ENCODE measurements around the gene USP47. TPM values are rescaled to one million over a fixed set of nuclear protein-coding genes. Genes with fewer than 3 reads are reported as not detected.

USP47 gene
- total RNA-seq, 2 experiments from 2014 or later = 40.1 to 44.8 TPM

DNA sequence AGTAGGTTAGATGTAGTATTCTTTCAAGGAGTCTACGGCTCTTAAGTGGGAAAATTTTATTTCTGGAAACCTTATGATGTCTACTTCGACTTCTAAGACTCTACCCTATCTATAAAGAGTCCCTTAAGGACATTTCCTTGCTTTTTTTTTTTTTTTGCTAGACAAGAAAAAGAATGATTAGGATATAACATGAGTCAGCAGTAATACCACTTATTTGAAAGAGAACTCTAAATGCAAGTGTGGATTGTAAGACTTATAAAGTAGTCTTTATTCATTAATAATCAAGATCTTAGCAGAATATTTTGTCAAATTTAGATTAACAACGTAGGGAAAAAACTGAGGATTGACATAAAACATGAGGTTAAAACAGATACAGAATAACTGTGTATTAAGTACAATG lies 95.7 kb downstream of the USP47 start:
- peaks cover 48% of the 10 kb centered on the region for H3K36me3 Mint-ChIP-seq
- no peaks in the 10 kb centered on the region for H3K27me3 Mint-ChIP-seq
- no peak overlapping the region for H3K4me3 Mint-ChIP-seq
- DNase-seq (no peak), ATAC-seq (no peak)
- no peaks in the 10 kb centered on the region for H3K9me3 Mint-ChIP-seq (ENCODE audit: low read depth)
- no peak overlapping the region for H3K27ac Mint-ChIP-seq
- H3K4me1 Mint-ChIP-seq = no peaks in the 10 kb centered on the region
- CTCF ChIA-PET = no interaction called here

- Mint-ChIP-seq H3K36me3 (peaks cover 49% of the 10 kb centered on the region), H3K27me3 (no peaks in the 10 kb centered on the region), H3K4me1 (no peaks in the 10 kb centered on the region), H3K27ac (no peak overlapping the region), H3K4me3 (no peak overlapping the region), H3K9me3 (ENCODE audit: low read depth) (no peaks in the 10 kb centered on the region)
- DNase-seq (no peak), ATAC-seq (no peak)
- CTCF ChIA-PET = interaction anchor here (0.8 to 1.2 kb wide), 2 partner anchors 106 to 139 kb away, joined by 3 read pairs; no protein-coding TSS in a partner anchor
These were observed 96.2 kb downstream of the USP47 start for GRCh38 chr11:11937957-11938356.

DNA sequence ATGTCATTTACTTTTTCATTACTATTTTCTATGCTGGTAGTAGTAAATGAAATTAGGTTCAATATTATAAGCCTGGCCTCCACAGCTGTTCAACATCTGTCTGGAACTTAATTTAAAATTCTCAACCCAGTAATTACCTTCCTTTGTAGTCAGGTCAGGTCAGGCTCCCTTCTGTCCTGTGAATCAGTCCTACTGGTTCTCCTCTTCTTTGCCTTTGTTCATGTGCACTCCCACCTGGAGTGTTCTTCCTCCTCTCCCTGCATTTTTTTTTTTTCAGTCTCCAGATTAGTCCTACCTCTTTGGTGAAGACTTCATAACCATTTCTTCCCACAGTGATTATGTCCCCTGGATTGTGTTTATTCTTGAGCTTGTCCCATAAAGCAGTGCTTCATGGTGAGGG lies 98.8 kb downstream of the USP47 start:
- CTCF ChIA-PET = interaction anchor here (1.3 kb wide), 1 partner anchor 26 kb away, joined by 3 read pairs; no protein-coding TSS in a partner anchor

GRCh38 chr11:11942668-11943067 lies 100.9 kb downstream of the USP47 start:
- no peak for DNase-seq
- Mint-ChIP-seq H3K4me1 (no peaks in the 10 kb centered on the region), H3K36me3 (peaks cover 32% of the 10 kb centered on the region), H3K4me3 (no peak overlapping the region), H3K27me3 (no peaks in the 10 kb centered on the region), H3K27ac (no peak overlapping the region), H3K9me3 (ENCODE audit: low read depth) (no peaks in the 10 kb centered on the region)
- CTCF ChIA-PET = interaction anchor here (0.9 to 1.2 kb wide), 3 partner anchors 11 to 23 kb away, joined by 3 to 5 read pairs (median 4); no protein-coding TSS in a partner anchor
- no peak for ATAC-seq

More for the DNA sequence above, 98.8 kb downstream of the USP47 start:
- no peaks in the 10 kb centered on the region for H3K4me1 Mint-ChIP-seq
- H3K9me3 Mint-ChIP-seq (ENCODE audit: low read depth) = no peaks in the 10 kb centered on the region
- no peak overlapping the region for H3K4me3 Mint-ChIP-seq
- H3K27me3 Mint-ChIP-seq = no peaks in the 10 kb centered on the region
- H3K36me3 Mint-ChIP-seq = peaks cover 39% of the 10 kb centered on the region
- ATAC-seq (no peak), DNase-seq (no peak)
- no peak overlapping the region for H3K27ac Mint-ChIP-seq

DNA sequence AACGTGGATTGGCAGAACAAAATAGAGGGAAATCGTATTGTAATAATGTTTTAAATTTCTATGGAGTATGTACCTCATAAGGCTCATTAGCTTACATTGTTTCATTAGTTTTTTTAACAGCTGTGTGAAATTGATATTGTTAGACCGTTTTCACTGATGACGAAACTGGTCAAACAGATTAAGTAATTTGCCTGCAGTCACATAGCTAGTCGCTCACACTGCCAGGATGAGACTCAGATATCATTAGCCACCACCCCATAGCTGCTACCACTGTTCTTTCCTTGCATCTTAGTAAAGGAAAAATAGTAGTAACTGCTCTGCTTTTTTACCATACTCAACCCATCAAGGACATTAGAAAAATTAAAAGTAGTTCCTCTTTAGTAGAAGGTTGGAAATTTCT lies 102.7 kb downstream of the USP47 start:
- Mint-ChIP-seq H3K27ac (no peak overlapping the region), H3K4me3 (no peak overlapping the region), H3K9me3 (ENCODE audit: low read depth) (no peaks in the 10 kb centered on the region)

GRCh38 chr11:11946180-11946579 lies 104.4 kb downstream of the USP47 start:
- Mint-ChIP-seq H3K9me3 (ENCODE audit: low read depth) (no peaks in the 10 kb centered on the region), H3K27me3 (no peaks in the 10 kb centered on the region), H3K27ac (no peak overlapping the region), H3K4me3 (no peak overlapping the region), H3K36me3 (peaks cover 22% of the 10 kb centered on the region), H3K4me1 (no peaks in the 10 kb centered on the region)
- DNase-seq = no peak
- CTCF ChIA-PET = interaction anchor here (0.7 to 2.7 kb wide), 4 partner anchors 15 to 189 kb away, joined by 3 to 14 read pairs (median 4); no protein-coding TSS in a partner anchor
- ATAC-seq = no peak

More for the DNA sequence above, 102.7 kb downstream of the USP47 start:
- Mint-ChIP-seq H3K36me3 (peaks cover 21% of the 10 kb centered on the region), H3K27me3 (no peaks in the 10 kb centered on the region), H3K4me1 (no peaks in the 10 kb centered on the region)
- CTCF ChIA-PET = interaction anchor here (1.4 kb wide), 1 partner anchor 13 kb away, joined by 6 read pairs; no protein-coding TSS in a partner anchor
- DNase-seq (no peak), ATAC-seq (no peak)

- no peak for ATAC-seq
- no peaks in the 10 kb centered on the region for H3K4me1 Mint-ChIP-seq
These were observed 105.1 kb downstream of the USP47 start for GRCh38 chr11:11946878-11947277.

GRCh38 chr11:11947825-11948224 lies 106.1 kb downstream of the USP47 start:
- Mint-ChIP-seq H3K9me3 (ENCODE audit: low read depth) (no peaks in the 10 kb centered on the region), H3K27ac (no peak overlapping the region), H3K36me3 (peaks cover 25% of the 10 kb centered on the region), H3K27me3 (no peaks in the 10 kb centered on the region), H3K4me3 (no peak overlapping the region), H3K4me1 (no peaks in the 10 kb centered on the region)
- DNase-seq (no peak), ATAC-seq (no peak)
- CTCF ChIA-PET = interaction anchor here (0.8 to 2.7 kb wide), 5 partner anchors 16 to 105 kb away, joined by 3 to 14 read pairs (median 6); no protein-coding TSS in a partner anchor

More at GRCh38 chr11:11946878-11947277, 105.1 kb downstream of the USP47 start:
- DNase-seq = no peak
- CTCF ChIA-PET = interaction anchor here (1.0 to 2.7 kb wide), 4 partner anchors 14 to 97 kb away, joined by 3 to 14 read pairs (median 6); no protein-coding TSS in a partner anchor
- Mint-ChIP-seq H3K27ac (no peak overlapping the region), H3K36me3 (peaks cover 23% of the 10 kb centered on the region), H3K27me3 (no peaks in the 10 kb centered on the region), H3K4me3 (no peak overlapping the region), H3K9me3 (ENCODE audit: low read depth) (no peaks in the 10 kb centered on the region)

GRCh38 chr11:11948242-11948947 lies 106.6 kb downstream of the USP47 start:
- Mint-ChIP-seq H3K4me3 (no peak overlapping the region), H3K27ac (no peak overlapping the region), H3K27me3 (no peaks in the 10 kb centered on the region), H3K4me1 (no peaks in the 10 kb centered on the region), H3K9me3 (ENCODE audit: low read depth) (no peaks in the 10 kb centered on the region), H3K36me3 (peaks cover 26% of the 10 kb centered on the region)
- no peak for DNase-seq
- no peak for ATAC-seq
- CTCF ChIA-PET = interaction anchor here (0.8 to 2.7 kb wide), 4 partner anchors 16 to 96 kb away, joined by 3 to 14 read pairs (median 6); no protein-coding TSS in a partner anchor

- H3K4me1 Mint-ChIP-seq = no peaks in the 10 kb centered on the region
- H3K27ac Mint-ChIP-seq = no peak overlapping the region
- CTCF ChIA-PET = interaction anchor here (1.1 kb wide), 1 partner anchor 11 kb away, joined by 6 read pairs; no protein-coding TSS in a partner anchor
- DNase-seq = no peak
- no peak for ATAC-seq
- H3K9me3 Mint-ChIP-seq (ENCODE audit: low read depth) = no peaks in the 10 kb centered on the region
- H3K36me3 Mint-ChIP-seq = peaks cover 28% of the 10 kb centered on the region
- H3K4me3 Mint-ChIP-seq = no peak overlapping the region
- H3K27me3 Mint-ChIP-seq = no peaks in the 10 kb centered on the region
These were observed 107.7 kb downstream of the USP47 start for GRCh38 chr11:11949482-11949881.

- no peaks in the 10 kb centered on the region for H3K27me3 Mint-ChIP-seq
- H3K4me3 Mint-ChIP-seq = no peak overlapping the region
- H3K27ac Mint-ChIP-seq = no peak overlapping the region
- H3K4me1 Mint-ChIP-seq = no peaks in the 10 kb centered on the region
- DNase-seq = no peak
- H3K9me3 Mint-ChIP-seq (ENCODE audit: low read depth) = no peaks in the 10 kb centered on the region
- CTCF ChIA-PET = no interaction called here
- peaks cover 44% of the 10 kb centered on the region for H3K36me3 Mint-ChIP-seq
- no peak for ATAC-seq
These were observed 110.3 kb downstream of the USP47 start for GRCh38 chr11:11952036-11952435.

- CTCF ChIA-PET = interaction anchor here (1.0 to 1.9 kb wide), 2 partner anchors 11 to 346 kb away, joined by 3 to 11 read pairs; no protein-coding TSS in a partner anchor
- Mint-ChIP-seq H3K27ac (no peak overlapping the region), H3K9me3 (ENCODE audit: low read depth) (no peaks in the 10 kb centered on the region), H3K4me3 (no peak overlapping the region), H3K36me3 (peaks cover 45% of the 10 kb centered on the region), H3K4me1 (peaks cover 23% of the 10 kb centered on the region), H3K27me3 (no peaks in the 10 kb centered on the region)
- no peak for ATAC-seq
- no peak for DNase-seq
These were observed 114.2 kb downstream of the USP47 start for GRCh38 chr11:11956006-11956405.

DNA sequence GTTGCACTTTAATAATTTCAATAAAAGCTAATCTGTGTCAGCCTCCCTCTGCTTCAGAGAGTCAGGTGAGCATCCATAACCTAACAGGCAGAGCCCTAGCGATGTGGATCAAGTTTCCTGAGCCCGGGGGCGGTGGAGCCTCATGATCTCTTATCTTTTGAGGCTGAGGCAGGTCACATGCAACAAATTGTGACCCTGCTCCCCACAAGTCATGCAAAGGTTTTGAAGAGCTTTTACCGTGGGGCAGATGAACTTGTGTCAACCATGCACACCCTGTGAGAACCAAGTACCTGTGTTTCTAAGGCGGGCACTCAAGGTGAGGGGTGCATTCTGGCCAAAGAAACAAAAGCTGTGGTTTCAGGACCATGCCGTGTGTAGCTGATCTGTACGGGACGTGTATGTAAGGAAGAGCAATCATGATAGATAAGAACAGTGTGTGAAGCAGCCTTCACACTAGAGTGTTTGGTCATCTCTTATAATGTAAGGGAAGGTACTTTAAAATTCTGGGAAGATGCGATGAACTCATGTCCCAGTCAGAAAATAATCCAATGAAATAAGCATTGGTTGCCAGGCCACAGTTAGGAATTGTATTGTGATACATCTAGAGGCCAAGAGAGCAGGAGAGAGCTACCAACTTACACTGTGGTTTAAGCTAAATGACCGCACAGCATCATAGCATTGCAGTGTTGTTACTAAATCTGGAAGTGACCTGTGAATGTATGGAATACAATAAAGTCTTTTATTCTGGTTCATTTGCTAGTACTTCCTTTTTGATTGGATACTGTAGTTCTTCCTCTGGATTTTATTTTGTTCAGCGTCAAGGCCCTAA lies 116.8 kb downstream of the USP47 start:
- DNase-seq (no peak), ATAC-seq (no peak)
- H3K4me1 Mint-ChIP-seq = peaks cover 35% of the 10 kb centered on the region
- no peaks in the 10 kb centered on the region for H3K9me3 Mint-ChIP-seq (ENCODE audit: low read depth)
- no peak overlapping the region for H3K27ac Mint-ChIP-seq
- H3K4me3 Mint-ChIP-seq = no peak overlapping the region
- H3K27me3 Mint-ChIP-seq = no peaks in the 10 kb centered on the region
- CTCF ChIA-PET = interaction anchor here (1.0 to 2.7 kb wide), 4 partner anchors 8 to 117 kb away, joined by 3 to 11 read pairs (median 4); partner anchors contain the start of gene USP47
- H3K36me3 Mint-ChIP-seq = peaks cover 31% of the 10 kb centered on the region
